AG04450 (cell line): ENCODE data around the gene ALOX12. TPM values are rescaled to one million over a fixed set of nuclear protein-coding genes. Genes with fewer than 3 reads are reported as not detected.
A peak's percentile ranks its signal among the peaks of the same experiment; 100 is the strongest.

Source experiments
- CTCF ChIA-PET: fragments of 300-600, 350-600 bp; formaldehyde crosslinking; extraction: SDS; loops from one replicate; lab custom pipeline; 2022; ENCODE audit warnings: antibody characterized with exemption, inconsistent platforms; lab: Charles Lee
- POLR2A ChIA-PET: fragments of 350-600 bp; formaldehyde crosslinking; extraction: SDS; loops from one replicate; lab custom pipeline; 2021; ENCODE audit warnings: antibody characterized with exemption, inconsistent platforms; lab: Yijun Ruan, JAX
- DNase-seq: peaks from one replicate; pipeline ENCODE4 v3.0.0-alpha.2; 2011; ENCODE audit warnings: low read depth, low spot score
- H3K27ac ChIP-seq: one replicate; pipeline ENCODE4 v1.5.1; 2012; ENCODE audit warnings: low read depth, low read length, control low read depth
- H3K27me3 ChIP-seq: one replicate; pipeline ENCODE4 v1.6.0; 2012; ENCODE audit warnings: low read length; ENCODE audit not compliant: control insufficient read depth, insufficient read depth
- H3K4me3 ChIP-seq: 2 replicates; pipeline ENCODE4 v1.5.1; 2011; ENCODE audit warnings: mild to moderate bottlenecking, low read depth, low read length, control low read depth
- H3K9me3 ChIP-seq: 2 replicates; pipeline ENCODE4 v1.5.1; 2012; ENCODE audit warnings: low read length; ENCODE audit not compliant: control insufficient read depth, insufficient read depth
- polyA plus RNA-seq: library from polyadenylated mRNA; depleted of rRNA; stranded (reverse); fragments of >200 nt; gene quantifications from 2 replicates; pipeline ENCODE4 v1.2.3, GENCODE V29; 2011
- TF ChIP-seq, protein P1 (sequence below): IDR thresholded peaks from 2 replicates; pipeline ENCODE4 v1.5.1; 2011; ENCODE audit warnings: low read depth, low read length, control low read depth, inconsistent platforms

The ALOX12 gene
- polyA plus RNA-seq, 1 experiment = not detected

DNA sequence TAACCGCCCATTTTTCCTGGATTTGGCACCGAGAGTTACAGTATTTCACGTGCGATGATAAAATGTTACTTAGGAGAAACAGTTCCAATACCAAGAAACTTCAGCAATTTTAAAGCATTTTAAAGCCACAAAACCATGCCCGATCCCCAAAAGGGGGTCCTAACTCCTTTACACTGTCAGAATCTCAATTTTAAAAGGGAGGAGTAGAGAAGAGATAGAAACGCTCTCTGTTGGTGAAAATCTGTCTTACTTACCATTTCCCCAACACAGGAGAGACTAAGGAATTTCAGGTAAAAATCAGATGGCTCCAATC lies 16.0 kb downstream of the ALOX12 start:
- TF ChIP-seq, protein P1, sequence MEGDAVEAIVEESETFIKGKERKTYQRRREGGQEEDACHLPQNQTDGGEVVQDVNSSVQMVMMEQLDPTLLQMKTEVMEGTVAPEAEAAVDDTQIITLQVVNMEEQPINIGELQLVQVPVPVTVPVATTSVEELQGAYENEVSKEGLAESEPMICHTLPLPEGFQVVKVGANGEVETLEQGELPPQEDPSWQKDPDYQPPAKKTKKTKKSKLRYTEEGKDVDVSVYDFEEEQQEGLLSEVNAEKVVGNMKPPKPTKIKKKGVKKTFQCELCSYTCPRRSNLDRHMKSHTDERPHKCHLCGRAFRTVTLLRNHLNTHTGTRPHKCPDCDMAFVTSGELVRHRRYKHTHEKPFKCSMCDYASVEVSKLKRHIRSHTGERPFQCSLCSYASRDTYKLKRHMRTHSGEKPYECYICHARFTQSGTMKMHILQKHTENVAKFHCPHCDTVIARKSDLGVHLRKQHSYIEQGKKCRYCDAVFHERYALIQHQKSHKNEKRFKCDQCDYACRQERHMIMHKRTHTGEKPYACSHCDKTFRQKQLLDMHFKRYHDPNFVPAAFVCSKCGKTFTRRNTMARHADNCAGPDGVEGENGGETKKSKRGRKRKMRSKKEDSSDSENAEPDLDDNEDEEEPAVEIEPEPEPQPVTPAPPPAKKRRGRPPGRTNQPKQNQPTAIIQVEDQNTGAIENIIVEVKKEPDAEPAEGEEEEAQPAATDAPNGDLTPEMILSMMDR = no peak
- POLR2A ChIA-PET = interaction anchor here (0.9 kb wide), 1 partner anchor 16 kb away, joined by 3 read pairs; the partner anchor contains the start of gene ALOX12
- peak overlapping the region; percentile 99 for H3K27ac ChIP-seq

DNA sequence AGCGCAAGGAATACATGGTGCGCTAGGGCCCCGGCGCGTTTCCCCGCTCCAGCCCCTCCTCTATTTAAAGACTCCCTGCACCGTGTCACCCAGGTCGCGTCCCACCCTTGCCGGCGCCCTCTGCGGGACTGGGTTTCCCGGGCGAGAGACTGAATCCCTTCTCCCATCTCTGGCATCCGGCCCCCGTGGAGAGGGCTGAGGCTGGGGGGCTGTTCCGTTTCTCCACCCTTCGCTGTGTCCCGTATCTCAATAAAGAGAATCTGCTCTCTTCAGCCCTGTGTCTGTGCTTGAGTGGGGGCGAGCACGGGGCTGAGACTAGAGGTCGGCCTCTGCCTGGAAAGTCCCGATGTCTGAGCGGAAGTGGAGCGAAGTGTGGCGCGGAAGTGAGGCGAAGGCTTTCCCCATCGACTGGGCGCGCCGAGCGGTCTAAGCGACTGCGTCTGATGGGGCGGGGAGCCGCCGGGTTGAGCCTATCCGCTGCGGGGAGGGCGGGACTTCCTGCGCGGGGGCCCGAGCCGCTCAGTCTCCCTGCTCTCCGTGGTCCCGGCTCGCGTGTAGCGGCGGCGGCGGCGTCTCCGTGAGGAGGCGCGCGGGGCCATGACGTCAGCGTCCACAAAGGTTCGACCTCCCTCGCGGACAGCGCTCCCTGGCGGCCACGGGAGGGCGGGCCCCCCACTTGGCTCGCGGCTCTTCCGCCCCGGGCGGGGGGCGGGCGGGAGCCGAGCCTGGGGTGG lies 18.6 kb downstream of the ALOX12 start:
- TF ChIP-seq, protein P1 = peak; percentile 56
- peak overlapping the region; percentile 99 for H3K27ac ChIP-seq
- ChIA-PET CTCF (interaction anchor here (0.5 to 1.3 kb wide), 6 partner anchors 10 to 1643 kb away, joined by 3 to 9 read pairs (median 4); no protein-coding TSS in a partner anchor), POLR2A (interaction anchor here (1.0 kb wide), 1 partner anchor 10 kb away, joined by 3 read pairs; no protein-coding TSS in a partner anchor)
- peak; percentile 93 for DNase-seq
- H3K4me3 ChIP-seq = peak overlapping the region; percentile 97
- H3K9me3 ChIP-seq = peaks cover 4% of the 10 kb centered on the region; the same call in 1 of the 2 replicates
- no peaks in the 10 kb centered on the region for H3K27me3 ChIP-seq

More for the DNA sequence above, 16.0 kb downstream of the ALOX12 start:
- CTCF ChIA-PET = interaction anchor here (0.8 to 3.8 kb wide), 4 partner anchors 10 to 101 kb away, joined by 3 to 25 read pairs (median 12); no protein-coding TSS in a partner anchor
- Histone ChIP-seq H3K9me3 (peaks cover 7% of the 10 kb centered on the region; the same call in 1 of the 2 replicates), H3K4me3 (peak overlapping the region; percentile 97), H3K27me3 (no peaks in the 10 kb centered on the region)
- no peak for DNase-seq

DNA sequence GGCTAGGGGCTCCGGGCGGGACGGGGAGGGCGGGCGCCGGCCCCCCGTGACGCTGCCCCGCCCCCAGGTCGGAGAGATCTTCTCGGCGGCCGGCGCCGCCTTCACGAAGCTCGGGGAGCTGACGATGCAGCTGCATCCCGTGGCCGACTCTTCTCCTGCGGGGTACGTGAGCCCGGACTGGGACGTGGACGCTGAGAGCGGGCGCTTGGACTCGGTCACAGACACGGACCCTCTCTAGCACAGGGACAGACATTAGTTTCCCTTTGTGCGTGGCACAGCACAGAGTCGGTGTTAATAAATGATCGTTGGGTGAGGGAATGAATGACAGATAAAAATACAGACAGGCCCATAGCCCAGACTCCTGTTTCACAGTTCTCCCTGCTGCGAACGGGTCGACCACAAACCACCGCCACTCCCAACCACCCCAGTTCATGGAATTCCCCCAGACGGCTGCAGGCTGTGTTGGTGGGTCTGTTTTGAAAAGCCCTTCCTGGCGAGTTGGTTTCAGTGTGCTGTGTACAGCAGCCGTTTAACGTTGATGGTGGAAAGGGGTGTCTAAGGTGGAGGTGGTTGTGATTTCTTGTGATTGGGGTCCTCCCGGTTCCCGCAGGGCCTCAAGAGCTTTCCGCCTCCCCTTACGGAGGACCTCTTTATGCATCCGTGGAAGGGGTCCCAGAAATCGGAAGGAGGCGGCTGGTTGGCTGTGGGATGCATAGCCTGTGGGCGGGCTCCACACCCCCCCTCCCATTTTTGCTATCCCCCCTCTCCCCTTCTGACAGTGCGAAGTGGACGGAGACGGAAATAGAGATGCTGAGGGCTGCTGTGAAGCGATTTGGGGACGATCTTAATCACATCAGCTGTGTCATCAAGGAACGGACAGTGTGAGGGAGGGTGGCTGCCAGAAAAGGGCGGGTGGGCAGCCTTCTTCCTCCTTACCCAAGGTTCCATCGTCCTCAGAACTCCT lies 19.4 kb downstream of the ALOX12 start:
- ChIA-PET POLR2A (interaction anchor here (1.0 kb wide), 1 partner anchor 10 kb away, joined by 3 read pairs; no protein-coding TSS in a partner anchor), CTCF (interaction anchor here (0.5 to 1.5 kb wide), 11 partner anchors 9 to 1642 kb away, joined by 3 to 9 read pairs (median 5); no protein-coding TSS in a partner anchor)
- no peaks in the 10 kb centered on the region for H3K27me3 ChIP-seq
- DNase-seq = no peak
- TF ChIP-seq, protein P1 = no peak
- H3K27ac ChIP-seq = peak overlapping the region; percentile 97
- peak overlapping the region; percentile 83 for H3K4me3 ChIP-seq
- H3K9me3 ChIP-seq = peaks cover 4% of the 10 kb centered on the region; the same call in 1 of the 2 replicates

DNA sequence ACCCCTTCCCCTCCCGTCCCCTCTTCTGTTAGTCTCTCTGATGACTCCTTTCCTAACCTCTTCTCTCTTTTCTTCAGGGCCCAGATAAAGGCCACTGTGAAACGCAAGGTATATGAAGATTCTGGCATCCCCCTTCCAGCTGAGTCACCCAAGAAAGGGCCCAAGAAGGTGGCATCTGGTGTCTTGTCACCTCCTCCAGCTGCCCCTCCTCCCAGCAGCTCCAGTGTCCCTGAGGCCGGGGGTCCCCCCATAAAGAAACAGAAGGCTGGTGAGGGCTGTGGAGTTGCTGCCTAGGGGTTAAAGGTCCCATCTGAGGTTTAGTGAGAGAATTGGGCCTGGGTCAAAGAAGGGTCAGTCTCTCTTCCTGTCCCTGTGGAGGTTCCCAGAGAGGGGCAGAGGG lies 20.6 kb downstream of the ALOX12 start:
- TF ChIP-seq, protein P1 = no peak
- Histone ChIP-seq H3K27ac (peak overlapping the region; percentile 11), H3K4me3 (no peak overlapping the region), H3K27me3 (no peaks in the 10 kb centered on the region), H3K9me3 (peaks cover 4% of the 10 kb centered on the region; the same call in 1 of the 2 replicates)
- ChIA-PET CTCF (interaction anchor here (1.0 to 1.5 kb wide), 2 partner anchors 102 to 106 kb away, joined by 3 to 5 read pairs; no protein-coding TSS in a partner anchor), POLR2A (no interaction called here)
- DNase-seq = no peak
